ENCODE measurements around the gene STAMBPL1.
"Not testable (repeated sequence)": the region's sequence is repeated elsewhere in the genome, so short reads cannot be mapped to it uniquely, and the experiment has no call there.

The STAMBPL1 gene

GRCh38 chr10:88926566-88927415 lies 46.7 kb downstream of the STAMBPL1 start:
- DNase-seq, result no peak

DNA sequence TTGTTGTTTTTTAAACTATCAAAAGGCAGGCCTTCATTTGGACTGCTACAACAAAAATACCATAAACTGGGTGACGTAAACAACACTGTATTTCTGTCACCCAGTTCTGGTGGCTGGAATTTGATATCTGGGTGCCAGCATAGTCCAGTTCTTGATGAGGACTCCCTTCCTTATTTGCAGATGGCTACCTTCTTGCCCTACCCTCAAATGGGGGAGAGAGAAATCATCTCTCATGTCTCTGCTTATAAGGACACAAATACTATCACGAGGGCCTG lies 47.3 kb downstream of the STAMBPL1 start:
- no peak for DNase-seq

GRCh38 chr10:88928254-88928653 lies 48.2 kb downstream of the STAMBPL1 start:
- no peak for DNase-seq

DNA sequence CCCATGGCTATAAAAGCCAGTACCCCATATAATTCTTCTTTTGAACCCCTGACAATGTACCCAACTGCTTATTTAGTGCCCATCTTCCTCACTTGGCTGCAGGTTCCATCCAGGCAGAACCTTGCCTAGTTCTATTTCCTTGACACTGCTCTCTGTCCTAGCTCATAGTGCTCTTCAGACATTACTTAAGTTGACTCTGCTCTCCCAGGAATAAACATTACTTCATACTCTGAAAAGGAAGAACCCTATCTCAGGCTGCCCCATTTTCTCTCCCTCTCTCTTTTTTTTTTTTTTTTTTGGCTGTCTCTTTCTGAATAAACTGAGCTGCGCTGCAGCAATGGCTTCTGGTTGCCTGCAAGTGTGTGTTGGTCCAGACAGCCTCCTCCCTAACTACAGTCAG lies 51.5 kb downstream of the STAMBPL1 start:
- DNase-seq, result no peak

DNA sequence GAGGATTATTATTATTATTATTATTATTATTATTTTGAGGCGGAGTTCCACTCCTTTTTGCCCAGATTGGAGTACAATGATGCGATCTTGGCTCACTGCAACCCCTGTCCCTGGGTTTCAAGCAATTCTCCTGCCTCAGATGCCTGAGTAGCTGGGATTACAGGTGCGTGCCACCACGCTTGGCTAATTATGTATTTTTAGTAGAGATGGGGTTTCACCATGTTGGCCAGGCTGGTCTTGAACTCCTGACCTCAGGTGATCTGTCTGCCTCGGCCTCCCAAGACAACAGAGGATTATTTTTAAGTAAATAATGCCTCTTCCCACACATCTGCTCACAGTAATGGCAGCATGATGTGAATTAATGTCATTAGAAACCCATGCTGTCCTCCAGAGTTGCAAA lies 52.0 kb downstream of the STAMBPL1 start:
- not testable (repeated sequence) for DNase-seq

DNA sequence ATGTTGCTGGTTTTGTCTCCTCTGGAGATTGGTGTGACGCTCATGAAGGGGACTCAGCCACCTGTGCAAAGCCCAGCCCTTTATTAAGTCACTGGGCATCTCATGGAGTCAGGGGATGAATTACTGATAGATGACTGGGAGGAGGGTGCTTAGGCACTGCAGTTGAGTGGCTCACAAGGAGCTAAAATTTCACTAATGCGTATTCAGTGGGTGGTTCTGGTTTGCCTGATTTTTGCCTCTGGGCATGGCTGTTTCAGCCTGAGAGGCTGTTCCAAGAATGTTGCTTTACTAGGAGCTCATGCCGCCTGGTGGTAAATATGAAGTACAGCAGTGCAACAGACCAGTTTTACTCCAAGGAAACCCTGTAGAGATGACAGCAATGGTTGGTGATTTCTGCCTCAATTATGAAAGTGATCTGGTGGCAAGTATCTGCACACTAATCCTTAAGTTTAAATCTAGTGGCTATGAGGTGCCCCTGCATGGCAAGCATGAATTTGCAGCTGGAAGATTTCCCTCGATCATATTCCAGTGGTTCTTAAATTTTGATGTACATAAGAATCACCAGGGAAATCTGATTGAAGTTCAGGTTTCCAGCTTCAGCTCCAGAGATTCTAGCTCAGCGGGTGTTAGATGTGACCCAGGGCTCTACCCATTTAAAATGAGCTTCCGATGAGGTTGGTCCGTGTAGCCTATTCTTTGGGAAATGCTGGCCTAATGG lies 52.7 kb downstream of the STAMBPL1 start:
- DNase-seq, result peak in 1 of 2 donors; percentile 71

DNA sequence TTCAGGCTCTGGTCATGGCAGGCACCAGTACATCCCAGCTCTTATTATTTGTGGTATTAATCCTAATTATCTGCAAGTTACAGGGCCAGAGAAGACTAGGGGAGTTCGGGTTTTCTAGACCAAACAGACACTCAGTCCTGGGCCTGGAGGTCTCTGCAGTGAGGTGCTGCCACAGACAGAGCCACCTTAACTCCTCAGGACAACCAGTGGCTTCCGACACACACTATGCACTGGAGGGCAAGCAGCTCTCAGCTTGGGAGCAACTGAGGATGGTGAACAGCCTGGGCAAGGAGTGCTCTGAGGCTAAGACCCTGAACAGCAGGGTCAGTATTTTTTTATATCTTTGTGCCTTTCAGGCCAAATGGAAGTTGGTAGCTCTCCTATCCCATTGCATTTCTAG lies 53.5 kb downstream of the STAMBPL1 start:
- DNase-seq, result no peak

- DNase-seq, result peak in 1 of 2 donors; percentile 70
These were observed 55.0 kb downstream of the STAMBPL1 start for GRCh38 chr10:88934900-88935672.

GRCh38 chr10:88936656-88937055 lies 56.6 kb downstream of the STAMBPL1 start:
- no peak for DNase-seq

- DNase-seq, result no peak
These were observed 58.0 kb downstream of the STAMBPL1 start for GRCh38 chr10:88938039-88938438.

- DNase-seq, result no peak
These were observed 58.9 kb downstream of the STAMBPL1 start for GRCh38 chr10:88938938-88939337.

DNA sequence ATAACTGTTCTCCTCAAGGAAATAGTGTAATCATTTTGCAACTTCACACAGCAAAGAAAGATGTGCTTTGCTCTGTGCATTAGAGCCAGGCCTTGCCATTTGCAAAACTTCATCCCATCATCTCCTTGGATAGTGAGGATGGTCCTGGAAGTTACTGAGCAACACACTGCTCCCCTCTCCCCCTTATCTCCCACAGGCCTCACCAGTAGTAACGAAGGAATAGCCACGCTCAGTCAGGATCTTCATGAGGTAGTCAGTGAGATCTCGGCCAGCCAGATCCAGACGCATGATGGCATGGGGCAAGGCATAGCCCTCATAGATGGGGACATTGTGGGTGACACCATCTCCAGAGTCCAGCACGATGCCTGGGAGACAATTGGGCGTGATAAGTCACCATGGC lies 61.0 kb downstream of the STAMBPL1 start:
- no peak for DNase-seq

GRCh38 chr10:88943778-88944177 lies 63.7 kb downstream of the STAMBPL1 start:
- no peak for DNase-seq

GRCh38 chr10:88944813-88945212 lies 64.8 kb downstream of the STAMBPL1 start:
- DNase-seq, result no peak

DNA sequence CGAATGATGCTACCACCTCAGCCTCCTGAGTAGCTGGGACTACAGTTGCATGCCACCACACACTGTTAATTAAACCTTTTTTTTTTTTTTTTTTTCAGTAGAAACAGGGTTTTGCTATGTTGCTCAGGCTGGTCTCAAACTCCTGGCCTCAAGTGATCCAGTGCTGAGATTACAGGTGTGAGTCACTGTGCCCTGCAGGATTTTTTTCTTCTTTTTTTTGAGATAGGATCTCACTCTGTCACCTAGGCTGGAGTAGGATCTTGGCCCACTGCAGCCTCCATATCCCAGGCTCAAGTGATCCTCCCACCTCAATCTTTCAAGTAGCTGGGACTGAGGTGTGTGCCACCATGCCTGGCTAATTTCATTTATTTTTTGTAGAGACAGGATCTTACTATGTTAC lies 66.2 kb downstream of the STAMBPL1 start:
- no peak for DNase-seq

GRCh38 chr10:88946965-88947590 lies 67.0 kb downstream of the STAMBPL1 start:
- DNase-seq, result no peak

DNA sequence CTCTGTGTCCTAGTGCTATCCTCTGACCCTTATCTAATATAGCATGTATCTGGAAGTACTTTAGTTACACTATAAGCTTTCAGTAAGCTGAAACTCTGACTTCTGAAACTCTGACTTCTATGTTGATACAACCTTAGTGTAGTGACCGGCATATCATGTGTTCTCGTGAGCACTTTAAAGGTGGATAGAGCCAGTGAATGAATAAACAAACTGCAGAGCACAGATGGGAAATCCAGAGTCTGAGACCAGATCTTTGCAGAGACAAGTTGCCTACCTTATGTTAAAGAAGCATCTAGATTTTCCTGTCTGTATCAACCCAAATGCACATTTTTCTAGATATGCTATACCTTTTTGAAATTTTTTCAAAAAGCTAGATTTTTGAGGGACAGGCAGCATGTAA lies 69.0 kb downstream of the STAMBPL1 start:
- no peak for DNase-seq

- no peak for DNase-seq
These were observed 70.1 kb downstream of the STAMBPL1 start for GRCh38 chr10:88949912-88950837.

DNA sequence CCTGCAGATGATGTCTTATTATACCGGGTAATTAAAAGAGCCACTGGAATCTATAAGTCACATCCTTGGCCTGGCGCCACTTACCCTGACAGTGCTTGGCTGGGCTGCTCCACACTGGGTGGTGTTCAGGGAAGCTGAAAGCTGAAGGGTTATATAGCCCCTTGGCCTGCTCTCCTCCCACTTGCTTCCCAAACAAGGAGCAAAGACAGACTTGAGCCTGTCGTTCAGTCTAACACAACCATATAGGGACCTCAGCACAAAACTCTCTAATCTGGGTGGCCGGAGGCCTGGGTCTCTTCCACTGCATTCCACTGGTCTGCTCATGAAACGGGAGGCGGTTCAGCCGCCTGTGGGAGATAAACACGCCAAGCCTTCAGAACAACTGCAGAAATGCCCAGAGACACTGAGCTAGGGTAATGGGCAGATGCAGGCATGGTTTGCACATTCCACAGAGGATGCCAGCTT lies 72.6 kb downstream of the STAMBPL1 start, which contains the start of gene ACTA2:
ACTA2 (minus strand) TSS at position 127 of the 465 bp plus-strand sequence. CDS start 3,843 bp downstream, outside the sequence.
- DNase-seq, result no peak

DNA sequence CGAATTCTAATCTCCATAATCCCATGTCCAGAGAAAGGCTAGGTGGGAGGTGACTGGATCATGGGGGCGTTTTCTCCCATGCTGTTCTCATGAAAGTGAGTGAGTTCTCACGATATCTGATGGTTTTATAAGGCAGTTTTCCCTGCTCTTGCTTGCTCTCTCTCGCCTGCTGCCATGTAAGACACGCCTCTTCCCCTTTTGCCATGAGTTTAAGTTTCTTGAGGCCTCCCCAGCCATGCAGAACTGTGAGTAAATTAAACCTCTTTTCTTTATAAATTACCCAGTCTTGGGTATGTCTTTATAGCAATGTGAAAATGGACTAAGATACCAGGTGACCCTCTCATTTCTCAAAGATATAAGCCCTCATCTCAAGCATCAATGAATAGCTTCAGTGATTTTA lies 73.6 kb downstream of the STAMBPL1 start:
- no peak for DNase-seq

- DNase-seq, result no peak
These were observed 74.5 kb downstream of the STAMBPL1 start for GRCh38 chr10:88954458-88955083.

Data from bone marrow (tissue), 2 donors.